Measurements from ENCODE around the gene ELP2.

ELP2 gene

DNA sequence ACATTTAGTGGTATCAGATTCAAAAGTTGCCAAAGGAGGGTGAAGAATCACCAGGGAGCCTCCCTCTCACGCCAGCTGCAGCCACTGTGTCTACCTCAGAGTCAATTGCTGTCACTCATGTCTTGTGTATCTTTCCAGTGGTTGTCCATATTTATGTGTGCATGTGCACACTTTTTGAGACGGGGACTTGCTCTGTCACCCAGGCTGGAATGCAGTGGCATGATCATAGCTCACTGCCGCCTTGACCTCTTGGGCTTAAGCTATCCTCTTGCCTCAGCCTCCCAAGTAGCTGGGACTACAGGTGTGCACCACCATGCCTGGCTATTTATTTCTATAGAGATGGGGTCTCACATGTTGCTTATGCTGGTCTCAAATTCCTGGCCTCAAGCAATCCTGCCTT is 61.6 kb downstream of the ELP2 start:
- no peak for ATAC-seq
- no peak for TF ChIP-seq SNAI2 (CRISPR knock-in tag; IDR thresholded peaks at IDR 0.05)
- TF ChIP-seq POU6F1 (CRISPR knock-in tag; IDR thresholded peaks at IDR 0.05; ENCODE audit: borderline replicate concordance, low read depth): no peak
- TF ChIP-seq, protein P1, sequence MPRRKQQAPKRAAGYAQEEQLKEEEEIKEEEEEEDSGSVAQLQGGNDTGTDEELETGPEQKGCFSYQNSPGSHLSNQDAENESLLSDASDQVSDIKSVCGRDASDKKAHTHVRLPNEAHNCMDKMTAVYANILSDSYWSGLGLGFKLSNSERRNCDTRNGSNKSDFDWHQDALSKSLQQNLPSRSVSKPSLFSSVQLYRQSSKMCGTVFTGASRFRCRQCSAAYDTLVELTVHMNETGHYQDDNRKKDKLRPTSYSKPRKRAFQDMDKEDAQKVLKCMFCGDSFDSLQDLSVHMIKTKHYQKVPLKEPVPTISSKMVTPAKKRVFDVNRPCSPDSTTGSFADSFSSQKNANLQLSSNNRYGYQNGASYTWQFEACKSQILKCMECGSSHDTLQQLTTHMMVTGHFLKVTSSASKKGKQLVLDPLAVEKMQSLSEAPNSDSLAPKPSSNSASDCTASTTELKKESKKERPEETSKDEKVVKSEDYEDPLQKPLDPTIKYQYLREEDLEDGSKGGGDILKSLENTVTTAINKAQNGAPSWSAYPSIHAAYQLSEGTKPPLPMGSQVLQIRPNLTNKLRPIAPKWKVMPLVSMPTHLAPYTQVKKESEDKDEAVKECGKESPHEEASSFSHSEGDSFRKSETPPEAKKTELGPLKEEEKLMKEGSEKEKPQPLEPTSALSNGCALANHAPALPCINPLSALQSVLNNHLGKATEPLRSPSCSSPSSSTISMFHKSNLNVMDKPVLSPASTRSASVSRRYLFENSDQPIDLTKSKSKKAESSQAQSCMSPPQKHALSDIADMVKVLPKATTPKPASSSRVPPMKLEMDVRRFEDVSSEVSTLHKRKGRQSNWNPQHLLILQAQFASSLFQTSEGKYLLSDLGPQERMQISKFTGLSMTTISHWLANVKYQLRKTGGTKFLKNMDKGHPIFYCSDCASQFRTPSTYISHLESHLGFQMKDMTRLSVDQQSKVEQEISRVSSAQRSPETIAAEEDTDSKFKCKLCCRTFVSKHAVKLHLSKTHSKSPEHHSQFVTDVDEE (CRISPR knock-in tag; IDR thresholded peaks at IDR 0.05): no peak
- no peak for TF ChIP-seq ZC3H10 (CRISPR knock-in tag; IDR thresholded peaks at IDR 0.05)
- TF ChIP-seq ZNF8 (CRISPR knock-in tag; IDR thresholded peaks at IDR 0.05): no peak
- no peak for TF ChIP-seq PPARA (CRISPR knock-in tag; IDR thresholded peaks at IDR 0.05; ENCODE audit: borderline replicate concordance)
- no peak for TF ChIP-seq ZFP3 (CRISPR knock-in tag; IDR thresholded peaks at IDR 0.05)
- TF ChIP-seq ISL1 (CRISPR knock-in tag; IDR thresholded peaks at IDR 0.05): no peak
- TF ChIP-seq CSDC2 (CRISPR knock-in tag; IDR thresholded peaks at IDR 0.05): no peak
- no peak for TF ChIP-seq ZNF565 (CRISPR knock-in tag; conservative IDR thresholded peaks at IDR 0.05; ENCODE audit: low read depth)

- TF ChIP-seq, protein P2, sequence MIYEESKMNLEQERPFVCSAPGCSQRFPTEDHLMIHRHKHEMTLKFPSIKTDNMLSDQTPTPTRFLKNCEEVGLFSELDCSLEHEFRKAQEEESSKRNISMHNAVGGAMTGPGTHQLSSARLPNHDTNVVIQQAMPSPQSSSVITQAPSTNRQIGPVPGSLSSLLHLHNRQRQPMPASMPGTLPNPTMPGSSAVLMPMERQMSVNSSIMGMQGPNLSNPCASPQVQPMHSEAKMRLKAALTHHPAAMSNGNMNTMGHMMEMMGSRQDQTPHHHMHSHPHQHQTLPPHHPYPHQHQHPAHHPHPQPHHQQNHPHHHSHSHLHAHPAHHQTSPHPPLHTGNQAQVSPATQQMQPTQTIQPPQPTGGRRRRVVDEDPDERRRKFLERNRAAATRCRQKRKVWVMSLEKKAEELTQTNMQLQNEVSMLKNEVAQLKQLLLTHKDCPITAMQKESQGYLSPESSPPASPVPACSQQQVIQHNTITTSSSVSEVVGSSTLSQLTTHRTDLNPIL (CRISPR knock-in tag; IDR thresholded peaks at IDR 0.05; ENCODE audit: low read depth): no peak
- TF ChIP-seq, protein P1 (CRISPR knock-in tag; IDR thresholded peaks at IDR 0.05): no peak
- TF ChIP-seq ZNF70 (CRISPR knock-in tag; IDR thresholded peaks at IDR 0.05): no peak
- no peak for TF ChIP-seq CSDC2 (CRISPR knock-in tag; IDR thresholded peaks at IDR 0.05)
- no peak for TF ChIP-seq ZC3H10 (CRISPR knock-in tag; IDR thresholded peaks at IDR 0.05)
- no peak for TF ChIP-seq GLIS3 (CRISPR knock-in tag; IDR thresholded peaks at IDR 0.05)
- no peak for TF ChIP-seq ESRRG (CRISPR knock-in tag; IDR thresholded peaks at IDR 0.05)
- TF ChIP-seq PPARA (CRISPR knock-in tag; IDR thresholded peaks at IDR 0.05; ENCODE audit: borderline replicate concordance): no peak
- TF ChIP-seq TOX (CRISPR knock-in tag; IDR thresholded peaks at IDR 0.05; ENCODE audit: borderline replicate concordance): no peak
- TF ChIP-seq ZNF565 (CRISPR knock-in tag; conservative IDR thresholded peaks at IDR 0.05; ENCODE audit: low read depth): no peak
- no peak for TF ChIP-seq ZNF8 (CRISPR knock-in tag; IDR thresholded peaks at IDR 0.05)
- no peak for TF ChIP-seq ZFP30 (CRISPR knock-in tag; IDR thresholded peaks at IDR 0.05)
- TF ChIP-seq PATZ1 (CRISPR knock-in tag; IDR thresholded peaks at IDR 0.05; ENCODE audit: borderline replicate concordance): no peak
- TF ChIP-seq ARNTL (CRISPR knock-in tag; IDR thresholded peaks at IDR 0.05; ENCODE audit: borderline replicate concordance, low read depth): no peak
- TF ChIP-seq RARB (CRISPR knock-in tag; IDR thresholded peaks at IDR 0.05): no peak
- no peak for TF ChIP-seq POU6F1 (CRISPR knock-in tag; IDR thresholded peaks at IDR 0.05; ENCODE audit: borderline replicate concordance, low read depth)
- TF ChIP-seq ZFP3 (CRISPR knock-in tag; IDR thresholded peaks at IDR 0.05): no peak
- no peak for TF ChIP-seq TCF4 (CRISPR knock-in tag; IDR thresholded peaks at IDR 0.05; ENCODE audit: borderline replicate concordance)
- no peak for ATAC-seq
Measured at GRCh38 chr18:36191711-36192110, 62.0 kb downstream of the ELP2 start.
